HG03439 (cell line): ENCODE results near the gene ZNF777.
"Not testable (repeated sequence)": the region's sequence is repeated elsewhere in the genome, so short reads cannot be mapped to it uniquely, and the experiment has no call there.

ENCODE experiments used
- ATAC-seq: cut with Tn5 transposase; IDR thresholded peaks from one replicate; pipeline ENCODE4 v1.9.1; 2021; ENCODE audit warnings: mild to moderate bottlenecking, moderate library complexity; ENCODE audit not compliant: unreplicated experiment

Gene ZNF777

DNA sequence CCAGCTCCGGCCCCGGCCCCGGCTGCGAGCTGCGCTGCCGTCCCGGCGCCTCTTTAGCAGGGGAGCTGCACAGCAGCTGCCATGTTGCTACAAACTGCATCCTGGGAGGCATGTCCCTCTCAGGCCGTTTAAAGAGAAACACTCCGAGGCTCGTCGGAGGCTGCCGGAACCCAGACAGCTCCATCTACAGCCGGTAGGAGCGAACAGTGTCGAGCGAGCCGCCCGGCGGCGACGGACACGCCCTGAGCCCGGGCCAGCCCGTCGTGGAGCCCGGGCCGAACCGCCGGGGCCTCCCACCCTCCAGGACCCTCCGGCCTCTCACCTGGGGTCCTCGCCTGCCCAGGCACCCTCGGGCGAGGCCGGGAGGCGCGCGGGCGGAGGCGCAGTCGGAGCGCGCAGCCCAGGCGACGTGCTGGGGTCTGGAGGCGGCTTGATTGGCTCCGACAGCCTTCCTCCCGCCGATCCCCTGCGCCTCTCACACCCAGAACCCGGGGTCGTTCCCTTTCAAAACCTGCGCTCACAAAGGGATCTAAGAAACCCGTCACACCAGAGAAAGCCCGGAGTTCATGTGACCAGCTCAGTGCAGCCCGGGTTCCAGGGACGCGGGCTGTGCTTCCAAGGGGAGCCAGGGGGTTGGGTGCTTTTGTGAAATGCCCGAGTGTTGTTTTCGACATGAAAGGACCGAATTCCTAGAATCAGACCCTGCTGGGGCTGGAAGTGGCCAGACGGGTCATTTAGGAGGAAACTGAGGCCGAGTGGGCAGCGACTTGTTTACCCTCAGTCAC lies at the start of gene ZNF777:
ZNF777 (minus strand) TSS at position 570 of the 785 bp plus-strand sequence. CDS start 5,040 bp downstream, outside the sequence.
- ATAC-seq: peak; percentile 95

DNA sequence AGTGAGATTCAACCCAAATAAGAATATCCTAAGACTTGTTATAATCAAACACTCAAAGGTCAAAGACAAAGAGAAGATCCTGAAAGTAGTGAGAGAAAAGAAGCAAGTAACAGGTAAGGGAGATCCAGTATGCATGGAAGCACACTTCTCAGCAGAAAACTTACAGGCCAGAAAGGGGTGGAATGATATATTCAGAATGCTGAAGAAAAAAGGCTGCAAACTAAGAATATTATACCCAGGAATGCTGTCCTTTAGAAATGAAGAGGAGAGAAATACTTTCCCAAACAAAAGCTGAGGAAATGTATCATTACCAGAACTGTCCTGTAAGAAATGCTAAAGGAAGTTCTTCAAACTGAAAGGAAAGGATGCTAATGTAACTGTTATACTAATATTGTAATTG lies 49.4 kb upstream of the ZNF777 start:
- no peak for ATAC-seq

DNA sequence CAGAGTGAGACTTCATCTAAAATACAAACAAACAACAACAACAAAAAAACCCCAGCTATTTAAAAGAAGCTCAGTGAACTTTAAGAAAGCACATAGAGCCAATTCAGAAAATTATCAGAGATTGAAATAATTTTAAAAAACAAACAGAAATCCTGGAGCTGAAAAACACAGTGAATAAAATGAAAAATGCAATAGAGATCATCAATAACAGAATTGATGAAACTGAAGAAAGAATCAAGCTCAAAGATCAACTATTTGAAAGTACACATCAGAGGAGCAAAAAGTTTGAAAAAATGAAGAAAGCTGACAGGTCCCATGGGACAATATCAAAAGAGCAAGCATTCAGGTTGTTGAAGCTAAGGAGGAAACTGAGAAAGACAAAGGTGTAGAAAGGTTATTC lies 48.9 kb upstream of the ZNF777 start:
- no peak for ATAC-seq

DNA sequence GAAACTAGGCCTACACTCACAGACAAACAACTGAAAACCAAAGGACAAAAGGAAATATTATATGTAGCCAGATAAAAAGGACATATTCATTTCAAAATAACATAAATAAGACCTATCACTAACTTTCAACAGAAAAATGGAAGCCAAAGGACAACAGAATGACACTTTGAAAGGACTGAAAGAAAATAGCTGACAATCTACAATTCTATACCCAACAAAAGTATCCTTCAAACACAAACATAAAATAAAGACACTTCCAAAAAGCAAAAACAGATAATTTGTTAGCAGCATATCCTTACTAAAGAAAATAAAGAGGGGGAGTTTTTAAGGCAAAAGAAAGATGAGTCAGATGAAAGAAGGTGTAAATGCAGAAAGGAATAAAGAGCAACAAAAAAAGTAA lies 44.7 kb upstream of the ZNF777 start:
- ATAC-seq: no peak

DNA sequence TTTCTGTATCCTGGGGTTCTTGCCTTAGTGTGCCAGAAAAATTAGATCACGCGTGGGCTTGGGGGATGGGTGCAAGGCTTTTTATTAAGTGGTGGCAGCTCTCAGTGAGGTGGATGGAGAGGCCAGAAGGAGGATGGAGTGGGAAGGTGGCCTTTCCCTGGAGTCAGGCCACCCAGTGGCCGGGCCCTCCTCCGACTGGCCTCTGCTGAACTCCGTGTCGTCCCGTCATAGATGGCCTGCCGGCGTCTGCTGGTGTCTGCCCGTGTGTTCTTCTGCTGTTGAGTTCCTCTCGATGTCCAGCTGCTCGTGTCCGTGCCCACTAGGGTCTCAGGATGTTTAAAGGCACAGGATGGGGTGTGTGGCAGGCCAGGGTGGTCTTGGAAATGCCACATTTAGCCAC lies 40.8 kb upstream of the ZNF777 start:
- ATAC-seq: no peak

DNA sequence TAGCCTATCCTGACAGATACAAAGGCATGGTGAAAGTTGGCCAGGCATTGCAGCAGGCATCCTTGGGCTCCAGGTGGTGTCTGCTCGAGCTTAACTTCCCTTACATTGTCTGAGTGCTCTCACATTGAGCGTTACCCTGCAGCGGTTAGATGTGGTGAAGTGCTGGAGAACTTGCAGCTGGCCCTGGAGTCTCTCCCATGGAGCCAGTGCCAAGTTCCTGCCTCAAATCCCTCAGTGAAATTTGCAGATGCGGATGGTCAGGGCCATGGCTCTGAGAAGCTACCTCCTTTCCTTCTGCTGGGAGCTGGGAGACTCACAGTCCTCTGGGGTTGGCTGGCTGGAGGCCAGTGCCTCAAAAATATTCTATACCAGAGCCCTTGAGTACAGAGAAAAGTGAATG lies 40.0 kb upstream of the ZNF777 start:
- ATAC-seq: no peak

DNA sequence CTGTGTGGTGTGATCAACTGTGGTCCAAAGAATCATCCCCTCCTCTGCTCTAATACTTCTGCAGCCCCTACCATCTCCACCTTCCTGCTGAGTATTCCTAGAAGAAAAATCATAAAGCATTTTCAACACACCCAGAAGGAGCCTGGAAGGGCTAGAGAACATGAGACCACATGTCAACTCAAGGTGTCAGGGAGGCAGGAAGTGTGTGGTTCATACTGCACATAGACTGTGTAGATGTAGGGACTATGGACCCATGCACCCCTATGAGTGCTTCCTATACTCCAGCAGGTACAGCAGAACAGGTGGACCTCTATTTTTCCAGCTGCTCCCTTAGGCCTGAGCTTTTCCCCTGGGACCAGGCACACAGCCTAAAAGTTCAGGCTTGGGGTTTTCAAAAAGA lies 39.3 kb upstream of the ZNF777 start:
- no peak for ATAC-seq

DNA sequence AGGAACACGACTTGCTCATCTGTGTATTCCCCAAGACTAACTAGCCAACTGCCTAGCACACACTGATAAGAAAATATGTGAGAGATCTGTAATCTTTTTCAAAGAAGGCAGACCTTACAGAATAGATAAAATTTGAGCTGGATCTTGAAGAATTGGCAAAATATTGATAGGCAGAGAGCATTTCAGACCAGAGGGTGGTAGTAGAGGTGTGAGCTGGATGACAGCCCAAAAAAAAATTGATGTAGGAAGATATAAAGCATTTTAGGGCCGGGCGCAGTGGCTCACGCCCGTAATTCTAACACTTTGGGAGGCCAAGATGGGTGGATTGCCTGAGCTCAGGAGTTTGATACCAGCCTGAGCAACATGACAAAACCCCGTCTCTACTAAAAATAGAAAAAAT lies 37.9 kb upstream of the ZNF777 start:
- no peak for ATAC-seq

DNA sequence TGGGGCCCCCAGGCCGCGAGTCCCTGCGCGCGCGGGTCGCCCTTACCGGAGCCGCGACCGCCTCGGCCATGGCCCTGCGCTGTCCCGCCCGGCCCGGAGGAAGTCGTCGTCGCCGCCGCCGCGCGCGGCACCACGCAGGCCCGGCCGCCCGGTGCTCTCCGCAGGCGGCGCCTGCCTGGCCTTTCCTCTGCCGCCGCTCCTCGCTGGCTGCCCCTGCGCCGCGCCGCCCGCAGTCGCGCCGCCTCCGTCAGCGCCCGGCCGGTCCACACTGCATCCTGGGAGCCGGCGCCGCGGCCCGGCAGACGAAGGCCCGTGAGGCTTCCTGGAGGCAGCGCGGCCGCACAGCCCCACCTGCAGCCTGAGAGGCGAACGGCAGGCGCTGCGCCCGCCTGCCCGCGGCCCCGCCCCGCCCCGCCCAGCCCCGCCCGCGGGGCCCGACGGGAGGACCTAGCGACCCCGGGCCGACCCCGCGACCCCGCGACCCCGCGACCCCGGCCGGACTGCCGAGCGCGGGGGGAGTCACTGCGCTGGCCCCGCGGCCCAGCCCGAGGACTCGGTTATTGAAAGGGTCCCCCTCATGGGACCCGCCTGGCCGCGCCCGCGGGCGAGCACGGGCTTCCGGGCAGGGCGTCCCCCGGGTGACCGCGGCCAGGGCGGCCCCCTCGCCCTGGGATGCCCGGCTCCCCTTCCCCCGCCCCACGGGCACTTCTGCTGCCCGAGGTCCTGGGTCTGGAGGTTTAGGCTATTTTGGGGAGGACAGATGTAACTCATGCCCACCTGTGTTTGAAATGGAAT lies 36.8 kb upstream of the ZNF777 start, which contains the start of gene ZNF746:
ZNF746 (minus strand) TSS at position 343 of the 795 bp plus-strand sequence; CDS start at position 70, 273 bp downstream.
- ATAC-seq: peak; percentile 94

DNA sequence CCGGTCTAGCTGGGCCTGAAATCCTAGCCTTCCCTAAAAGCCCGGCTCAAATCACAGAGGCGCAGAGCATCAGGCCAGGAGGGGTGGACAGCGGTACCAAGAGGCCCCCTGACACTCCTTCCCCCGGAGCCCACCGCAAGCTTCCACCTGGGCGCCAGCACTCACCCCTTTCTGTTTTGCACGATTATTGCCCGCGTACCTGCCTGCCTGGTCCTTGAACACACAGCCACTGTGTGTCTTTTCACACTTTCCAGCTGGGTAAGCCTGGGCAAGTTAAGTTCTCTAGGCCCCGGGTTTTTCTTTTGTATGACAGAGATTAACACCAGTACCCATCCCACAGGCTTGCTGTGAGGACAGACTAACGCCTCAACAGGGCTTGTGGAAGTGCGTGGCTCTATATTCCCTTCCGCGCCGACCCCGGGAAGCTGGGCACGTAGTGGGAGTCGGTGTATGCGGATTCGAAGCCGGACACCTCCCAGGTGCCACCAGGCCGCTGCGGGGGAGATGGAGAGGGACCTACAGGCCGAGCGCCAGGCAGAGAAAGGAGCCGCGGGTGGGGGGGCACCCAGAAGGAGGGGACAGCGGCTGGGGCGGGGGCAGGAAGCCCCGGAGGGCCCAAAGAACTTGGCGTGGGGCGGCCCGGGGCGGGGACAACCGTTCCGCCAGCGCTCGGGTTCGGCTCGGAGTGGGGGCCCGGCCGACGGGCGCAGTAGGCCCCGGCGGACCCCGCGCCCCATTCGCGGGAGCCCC lies 36.0 kb upstream of the ZNF777 start:
- peak; percentile 29 for ATAC-seq

DNA sequence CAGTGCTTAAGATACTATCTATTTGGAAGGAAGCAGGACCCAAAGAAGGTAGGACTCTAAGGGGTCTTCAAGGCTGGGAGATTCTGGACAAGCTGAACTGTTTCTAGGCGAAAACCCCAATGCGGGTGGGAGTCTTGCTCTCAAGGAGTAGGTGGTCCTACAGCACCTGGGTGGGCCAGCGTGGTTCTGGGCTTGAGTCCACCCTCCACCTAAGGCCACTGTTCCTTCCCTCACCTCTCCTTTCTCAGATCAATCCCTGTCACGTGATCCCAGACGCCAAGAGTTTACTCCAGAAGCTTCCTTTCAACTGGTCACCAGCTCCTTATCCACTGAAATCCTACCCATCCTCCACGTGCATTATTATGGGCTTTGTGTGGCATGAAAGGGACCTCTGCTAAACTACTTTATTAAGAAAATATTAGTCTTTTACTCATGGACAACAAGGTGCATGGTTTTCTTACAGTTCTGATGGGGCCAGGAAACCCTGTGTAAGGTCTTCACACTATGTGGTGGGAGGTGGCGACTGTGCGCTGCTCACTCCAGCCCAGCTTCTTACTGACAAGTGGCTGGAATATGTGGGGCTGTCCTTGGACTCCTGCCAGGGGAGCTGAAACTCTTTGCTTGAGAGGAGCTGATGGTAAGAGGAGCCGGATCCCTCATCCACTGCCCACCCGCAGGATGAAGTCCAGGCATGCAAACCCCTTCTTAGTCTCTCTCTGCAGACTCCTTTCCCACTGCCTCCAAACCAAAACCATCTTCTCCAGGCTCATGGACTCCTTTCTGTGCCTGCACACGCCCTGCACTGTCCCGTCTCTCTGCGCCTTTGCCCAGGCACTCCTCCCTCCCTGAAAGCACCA lies 35.2 kb upstream of the ZNF777 start:
- no peak for ATAC-seq

DNA sequence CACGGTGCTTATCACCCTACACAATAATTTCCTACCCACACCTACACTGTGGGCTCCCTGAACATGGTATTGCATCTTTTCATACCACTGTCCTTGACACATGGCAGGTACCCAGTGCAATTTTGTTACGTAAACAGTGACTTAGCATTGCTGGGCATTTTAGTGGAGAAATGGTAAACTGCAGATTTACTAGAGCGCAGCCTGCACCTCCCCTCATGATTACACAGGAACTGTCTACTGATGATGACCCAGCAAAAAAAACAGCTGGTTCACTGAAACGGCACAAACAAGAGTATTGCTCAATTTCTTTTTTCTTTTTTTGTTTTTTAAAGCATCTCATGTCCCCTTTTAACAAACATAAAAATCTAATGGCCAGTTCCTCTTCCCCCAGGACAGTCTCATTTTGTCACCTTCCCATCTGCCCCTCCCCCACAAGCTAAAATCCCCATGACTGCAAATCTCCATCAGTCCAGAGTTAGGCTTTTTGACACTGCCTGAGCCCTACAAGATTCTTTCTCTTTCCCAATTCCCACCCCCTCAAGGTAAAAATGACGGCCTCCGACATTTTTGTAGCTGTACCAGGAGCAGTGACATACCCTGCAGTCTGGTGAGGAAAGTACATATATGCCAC lies 34.0 kb upstream of the ZNF777 start:
- ATAC-seq: no peak

DNA sequence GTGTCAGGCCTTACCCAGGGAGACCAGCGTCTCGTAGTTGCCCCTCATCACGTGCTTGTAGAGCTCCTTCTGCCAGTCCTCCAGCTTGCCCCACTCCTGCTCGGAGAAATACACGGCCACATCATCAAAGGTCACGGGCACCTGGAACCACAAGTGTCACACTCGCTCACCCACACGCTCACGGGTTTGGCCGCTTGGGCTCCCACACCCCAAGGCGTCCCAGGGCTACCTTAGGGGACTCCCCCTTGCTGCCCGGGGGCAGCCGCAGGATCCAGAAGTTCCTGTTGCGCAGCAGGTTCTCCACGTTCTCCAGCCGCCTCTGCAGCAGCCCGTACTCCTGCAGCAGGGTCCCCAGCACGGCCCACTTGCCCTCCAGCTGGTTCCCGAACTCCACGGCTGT lies 33.1 kb upstream of the ZNF777 start:
- ATAC-seq: not testable (repeated sequence)

DNA sequence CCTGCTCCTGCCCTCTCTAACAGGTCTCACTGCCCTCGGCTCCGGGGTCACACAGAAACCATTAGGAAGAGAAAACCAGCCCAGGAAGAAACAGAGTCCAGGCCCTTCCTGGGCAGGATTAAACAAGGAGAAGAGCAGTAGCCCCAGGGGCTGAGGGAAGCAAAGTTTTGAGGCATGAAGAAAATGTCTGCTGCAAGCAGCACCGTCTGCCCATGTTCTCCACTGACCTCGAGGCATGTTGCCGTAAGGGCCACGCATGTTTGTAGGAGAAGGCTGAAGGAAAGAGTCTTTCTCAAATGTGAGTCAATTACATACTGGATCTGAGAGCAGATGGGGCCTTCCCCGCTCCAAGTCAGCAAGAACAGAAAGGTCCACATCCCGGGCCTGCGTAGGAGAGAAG lies 32.5 kb upstream of the ZNF777 start:
- no peak for ATAC-seq

DNA sequence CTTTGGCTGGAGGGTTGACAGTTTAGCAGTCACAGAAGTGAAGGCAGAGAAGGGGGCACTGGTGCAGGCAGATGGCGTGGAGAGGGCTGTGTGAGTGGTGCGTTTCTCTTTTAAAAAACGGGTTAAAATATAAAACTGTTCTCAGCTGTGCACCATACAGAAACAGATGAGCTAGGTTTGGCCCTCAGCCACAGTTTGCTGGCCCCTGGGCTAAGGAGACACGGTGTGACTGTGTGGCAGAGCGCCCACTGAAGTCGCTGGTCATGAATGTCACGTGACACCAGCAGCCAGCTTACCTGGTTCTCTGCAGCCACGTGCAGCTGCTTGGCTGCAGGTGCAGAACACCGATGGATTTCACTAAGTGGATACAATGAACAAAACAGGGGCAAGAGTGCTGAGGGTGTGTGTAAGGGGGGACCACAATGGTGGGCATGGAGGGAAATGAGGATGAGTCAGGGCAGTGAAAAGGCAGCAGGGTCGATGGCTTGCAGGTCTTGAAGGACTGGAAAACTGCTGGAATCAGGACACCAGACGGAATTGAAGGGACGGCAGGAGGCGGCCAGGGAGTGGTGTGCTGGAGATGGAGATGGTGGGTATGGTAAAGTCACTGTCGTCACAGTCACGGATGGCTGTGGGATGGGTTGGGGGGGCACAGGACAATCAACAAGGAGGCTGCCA lies 29.4 kb upstream of the ZNF777 start:
- ATAC-seq: no peak

DNA sequence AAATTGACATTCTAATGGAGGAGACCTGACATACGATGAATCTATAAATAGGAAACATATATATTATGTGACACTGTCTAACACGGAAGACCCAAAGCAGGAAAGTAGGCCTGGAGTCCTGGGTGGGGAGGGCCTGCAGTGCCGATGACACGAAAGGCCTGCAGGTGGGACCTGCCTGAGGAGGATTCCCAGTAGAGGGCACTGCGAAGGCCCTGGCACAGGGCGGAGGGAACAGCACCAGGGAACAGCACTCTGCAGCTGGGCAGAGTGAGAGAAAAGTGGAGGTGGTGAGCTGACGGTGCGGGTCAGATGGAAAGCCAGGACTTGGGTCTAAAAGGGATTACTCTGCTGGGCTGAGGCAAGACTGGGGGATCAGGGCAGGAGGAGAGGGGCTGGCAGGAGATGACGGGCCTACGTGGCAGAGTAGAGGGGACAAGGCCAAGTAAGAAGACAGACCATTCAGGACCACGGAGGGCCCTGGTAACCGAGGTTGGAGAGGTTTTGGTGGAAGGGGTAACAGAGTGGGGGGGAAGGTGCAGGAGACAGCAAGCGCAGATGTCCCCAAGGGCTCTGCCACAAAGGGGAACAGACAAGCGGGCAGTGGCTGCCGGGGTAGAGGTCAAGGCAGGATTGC lies 28.6 kb upstream of the ZNF777 start:
- no peak for ATAC-seq

DNA sequence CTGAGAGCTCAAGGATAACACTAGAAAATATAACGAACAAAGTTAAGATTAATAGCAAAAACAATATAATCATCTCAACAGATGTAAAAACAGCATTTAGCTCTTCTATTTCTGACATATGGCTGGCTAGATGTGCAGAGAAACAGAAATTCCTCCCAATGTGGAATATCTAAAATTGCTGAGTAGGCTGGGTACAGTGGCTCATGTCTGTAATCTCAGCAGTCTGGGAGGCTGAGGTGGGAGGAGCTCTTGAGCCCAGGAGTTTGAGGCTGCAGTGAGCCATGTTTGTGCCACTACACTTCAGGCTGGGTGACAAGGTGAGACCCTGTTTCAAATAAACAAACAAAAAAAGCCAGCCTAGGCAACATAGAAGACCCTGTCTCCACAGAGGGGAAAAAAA lies 18.7 kb upstream of the ZNF777 start:
- no peak for ATAC-seq

DNA sequence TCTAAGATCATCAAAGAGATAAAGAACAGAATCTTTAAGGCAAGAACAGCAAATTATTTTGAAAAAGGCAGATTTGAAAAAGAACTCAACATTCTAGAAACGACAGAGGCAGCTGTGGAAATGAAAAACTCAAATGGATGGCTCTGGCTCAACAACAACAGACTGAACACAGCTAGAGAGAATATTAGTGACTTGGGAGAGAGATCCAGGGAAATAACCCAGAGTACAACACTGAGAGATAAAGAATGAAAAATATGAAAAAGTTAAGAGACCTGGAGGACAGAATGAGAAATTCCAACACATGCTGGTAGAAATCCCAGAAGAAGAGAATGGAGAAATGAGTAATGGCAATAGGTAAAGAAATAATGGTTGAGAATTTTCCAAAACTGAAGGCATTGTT lies 17.9 kb upstream of the ZNF777 start:
- no peak for ATAC-seq
